ENCODE results near the gene AMIGO2. TPM values are rescaled to one million over a fixed set of nuclear protein-coding genes. Genes with fewer than 3 reads are reported as not detected.
"Not testable (repeated sequence)": the region's sequence is repeated elsewhere in the genome, so short reads cannot be mapped to it uniquely, and the experiment has no call there.

AMIGO2 gene
- total and polyA plus RNA-seq, 9 donors: 13.1 to 65.5 (median 29.2) TPM

DNA sequence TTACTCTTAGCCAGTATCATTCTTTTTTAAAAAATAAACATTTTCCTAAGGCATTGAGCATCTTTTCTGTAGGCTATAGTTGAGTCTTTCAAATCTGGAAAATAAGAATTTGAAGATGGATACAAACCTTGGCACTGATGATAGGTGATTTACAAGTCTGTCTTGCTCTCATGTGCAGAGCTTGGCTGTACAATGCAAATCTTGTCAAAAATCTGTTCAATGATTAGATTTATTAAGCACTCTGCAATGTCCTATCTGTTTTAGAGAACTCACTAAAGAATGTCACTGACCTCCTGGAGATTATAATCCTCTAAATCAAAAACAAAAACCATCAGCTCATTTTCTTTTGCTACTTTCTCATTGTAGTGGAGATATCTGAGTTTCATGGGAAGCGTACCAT is 42.8 kb upstream of the AMIGO2 start:
- 81 to 100% (median 98%) methylated on average over 1 of the region's 1 CpG for WGBS, 3 donors
- Histone ChIP-seq H3K9me3 (no peaks in the 10 kb centered on the region), H3K27me3 (no peaks in the 10 kb centered on the region), H3K4me1 (ENCODE audit: insufficient read depth) (no peaks in the 10 kb centered on the region), H3K36me3 (no peaks in the 10 kb centered on the region), H3K27ac (no peak overlapping the region), H3K4me3 (no peak overlapping the region)
- intact Hi-C loops (cut with DNase I): no loop called here
- TF ChIP-seq CTCF (IDR thresholded peaks at IDR 0.05) (no peak), EP300 (IDR thresholded peaks at IDR 0.05) (no peak), POLR2A (IDR thresholded peaks at IDR 0.05) (no peak)
- DNase-seq: no peak

DNA sequence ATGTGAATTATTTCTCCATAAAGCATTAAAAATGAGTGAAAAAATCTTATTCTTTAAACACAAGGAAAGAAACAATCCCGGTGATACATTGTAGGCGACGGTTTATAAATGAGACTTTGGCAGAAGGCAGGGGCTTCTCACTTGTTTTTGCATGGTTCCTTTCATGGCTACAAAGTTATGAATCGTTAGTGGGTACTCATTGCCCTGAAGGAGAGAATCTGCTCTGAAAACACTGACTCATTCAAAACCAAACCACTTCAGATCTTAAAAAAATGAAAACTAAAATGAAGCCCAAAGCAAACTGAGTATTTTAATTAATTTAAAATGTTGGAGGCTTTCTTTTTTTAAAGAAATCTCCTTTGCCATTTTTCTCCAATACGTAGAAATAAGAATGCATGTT is 41.4 kb upstream of the AMIGO2 start:
- H3K27me3 ChIP-seq: no peaks in the 10 kb centered on the region
- intact Hi-C loops (cut with DNase I): no loop called here
- no peaks in the 10 kb centered on the region for H3K9me3 ChIP-seq
- H3K36me3 ChIP-seq: no peaks in the 10 kb centered on the region
- H3K4me3 ChIP-seq: no peak overlapping the region
- no peak overlapping the region for H3K27ac ChIP-seq
- DNase-seq: no peak
- WGBS, 3 donors: 47 to 77% (median 71%) methylated on average over 5 of the region's 5 CpGs
- no peaks in the 10 kb centered on the region for H3K4me1 ChIP-seq (ENCODE audit: insufficient read depth)
- TF ChIP-seq CTCF (IDR thresholded peaks at IDR 0.05) (no peak), POLR2A (IDR thresholded peaks at IDR 0.05) (no peak), EP300 (IDR thresholded peaks at IDR 0.05) (no peak)

GRCh38 chr12:47120736-47121135 is 41.0 kb upstream of the AMIGO2 start:
- intact Hi-C loops (cut with DNase I): no loop called here
- Histone ChIP-seq H3K9me3 (no peaks in the 10 kb centered on the region), H3K4me1 (ENCODE audit: insufficient read depth) (no peaks in the 10 kb centered on the region), H3K4me3 (no peak overlapping the region), H3K27ac (no peak overlapping the region), H3K27me3 (no peaks in the 10 kb centered on the region), H3K36me3 (no peaks in the 10 kb centered on the region)
- no peak for DNase-seq
- TF ChIP-seq CTCF (IDR thresholded peaks at IDR 0.05): no peak
- TF ChIP-seq POLR2A (IDR thresholded peaks at IDR 0.05): no peak
- TF ChIP-seq EP300 (IDR thresholded peaks at IDR 0.05): no peak
- WGBS, 3 donors: 92 to 96% (median 94%) methylated on average over 3 of the region's 3 CpGs

DNA sequence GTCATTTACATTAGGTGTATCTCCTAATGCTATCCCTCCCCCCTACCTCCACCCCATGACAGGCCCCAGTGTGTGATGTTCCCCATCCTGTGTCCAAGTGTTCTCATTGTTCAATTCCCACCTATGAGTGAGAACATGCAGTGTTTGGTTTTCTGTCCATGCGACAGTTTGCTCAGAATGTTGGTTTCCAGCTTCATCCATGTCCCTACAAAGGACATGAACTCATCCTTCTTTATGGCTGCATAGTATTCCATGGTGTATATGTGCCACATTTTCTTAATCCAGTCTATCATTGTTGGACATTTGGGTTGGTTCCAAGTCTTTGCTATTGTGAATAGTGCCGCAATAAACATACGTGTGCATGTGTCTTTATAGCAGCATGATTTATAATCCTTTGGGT is 37.5 kb upstream of the AMIGO2 start:
- H3K27me3 ChIP-seq: not testable (repeated sequence)
- WGBS, 3 donors: 90 to 100% (median 94%) methylated on average over 1 of the region's 3 CpGs

DNA sequence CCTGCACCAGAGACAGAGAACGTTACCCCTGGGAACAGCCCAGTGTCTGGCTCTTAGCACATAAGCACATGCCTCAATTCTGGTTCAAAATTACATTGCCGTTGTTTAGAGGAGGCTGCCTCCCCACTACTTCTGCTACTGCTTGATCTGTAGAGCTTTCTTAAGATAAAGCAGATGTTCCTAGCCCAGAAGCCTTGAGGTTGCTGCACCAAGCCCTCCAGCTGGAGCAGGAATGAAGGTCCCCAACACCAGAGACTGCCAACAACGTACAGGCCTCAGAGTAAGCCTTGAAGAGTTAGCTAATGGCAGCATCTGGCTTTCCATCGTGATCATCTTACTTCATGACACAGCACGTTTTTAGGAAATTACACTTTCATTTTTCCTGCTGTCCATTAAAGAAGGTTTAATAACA is 34.7 kb upstream of the AMIGO2 start:
- Histone ChIP-seq H3K36me3 (no peaks in the 10 kb centered on the region), H3K27ac (no peak overlapping the region), H3K4me3 (no peak overlapping the region), H3K9me3 (no peaks in the 10 kb centered on the region), H3K27me3 (no peaks in the 10 kb centered on the region), H3K4me1 (ENCODE audit: insufficient read depth) (no peaks in the 10 kb centered on the region)
- WGBS, 3 donors: 58 to 70% (median 70%) methylated on average over 5 of the region's 5 CpGs
- TF ChIP-seq EP300 (IDR thresholded peaks at IDR 0.05) (no peak), POLR2A (IDR thresholded peaks at IDR 0.05) (no peak), CTCF (IDR thresholded peaks at IDR 0.05) (no peak)
- intact Hi-C loops (cut with DNase I): no loop called here
- DNase-seq: no peak

More for the DNA sequence above, 37.5 kb upstream of the AMIGO2 start:
- H3K27ac ChIP-seq; H3K4me1 ChIP-seq (ENCODE audit: insufficient read depth); H3K9me3 ChIP-seq; H3K4me3 ChIP-seq; DNase-seq; intact Hi-C loops (cut with DNase I); H3K36me3 ChIP-seq: not testable (repeated sequence)

Data from ovary (tissue), 9 donors.